PC-9 (cell line): ENCODE measurements around the gene EPHB2. TPM values are rescaled to one million over a fixed set of nuclear protein-coding genes. Genes with fewer than 3 reads are reported as not detected.

ENCODE experiments used
- BruUV-seq: library from RNA; stranded (reverse); fragments of 400-500 nt; replicated peaks from 2 replicates; lab custom pipeline; 2021; lab: Mats Ljungman, UMichigan
- CTCF ChIA-PET: fragments of 300-600 bp; sonication (Branson Sonifier 250); formaldehyde crosslinking; loops from one replicate; lab custom pipeline; 2022; ENCODE audit warnings: antibody characterized with exemption; lab: Charles Lee
- POLR2A ChIA-PET: fragments of 300-600 bp; sonication (Branson Sonifier 250); formaldehyde crosslinking; loops from one replicate; lab custom pipeline; 2022; ENCODE audit warnings: antibody characterized with exemption; ENCODE audit not compliant: unreplicated experiment; lab: Charles Lee
- DNase-seq, 2 experiments: peaks; one replicate each; pipeline versions ENCODE4 v3.0.0 to v3.0.0-alpha.2; 2015 to 2022; ENCODE audit warnings: mixed read lengths in 1 of 2
- H2AFZ ChIP-seq: fragments of 200-600 bp; sonication (generic); 2 replicates; pipeline ENCODE4 v1.8.1; 2017; ENCODE audit warnings: antibody characterized with exemption
- H3F3A ChIP-seq: fragments of 200-600 bp; sonication (generic); 2 replicates; pipeline ENCODE4 v1.8.1; 2017; ENCODE audit warnings: antibody characterized with exemption, mild to moderate bottlenecking, low read depth; ENCODE audit not compliant: insufficient read depth
- H3K27ac ChIP-seq: fragments of 200-600 bp; sonication (generic); 2 replicates; pipeline ENCODE4 v1.6.1; 2016; ENCODE audit warnings: mixed run types
- H3K27me3 ChIP-seq: fragments of 200-600 bp; sonication (generic); 2 replicates; pipeline ENCODE4 v1.6.1; 2016; ENCODE audit warnings: low read depth, mixed run types; ENCODE audit not compliant: insufficient read depth
- H3K36me3 ChIP-seq: fragments of 200-600 bp; sonication (generic); 2 replicates; pipeline ENCODE4 v1.6.1; 2016; ENCODE audit warnings: low read depth, mixed run types
- H3K4me1 ChIP-seq: fragments of 200-600 bp; sonication (generic); replicated peaks from 2 replicates; pipeline ENCODE4 v1.6.1; 2016; ENCODE audit warnings: mixed run types; ENCODE audit not compliant: insufficient read depth
- H3K4me2 ChIP-seq: fragments of 200-600 bp; sonication (generic); 2 replicates; pipeline ENCODE4 v1.6.1; 2017; ENCODE audit warnings: mixed run types
- H3K4me3 ChIP-seq: fragments of 200-600 bp; sonication (generic); 2 replicates; pipeline ENCODE4 v1.6.1; 2016; ENCODE audit warnings: mixed run types
- H3K79me2 ChIP-seq: fragments of 200-600 bp; sonication (generic); 2 replicates; pipeline ENCODE4 v1.6.1; 2017; ENCODE audit warnings: low read depth, mixed run types
- H3K9me2 ChIP-seq: fragments of 200-600 bp; sonication (generic); 2 replicates; pipeline ENCODE4 v1.8.1; 2017; ENCODE audit warnings: mild to moderate bottlenecking; ENCODE audit not compliant: insufficient read depth
- H3K9me3 ChIP-seq: fragments of 200-600 bp; sonication (generic); 2 replicates; pipeline ENCODE4 v1.8.1; 2016; ENCODE audit warnings: low read depth; ENCODE audit not compliant: insufficient read depth
- H4K20me1 ChIP-seq: fragments of 200-600 bp; sonication (generic); 2 replicates; pipeline ENCODE4 v1.8.1; 2017; ENCODE audit not compliant: insufficient read depth
- EZH2 ChIP-seq: fragments of 200-600 bp; sonication (generic); IDR thresholded peaks from 2 replicates; pipeline ENCODE4 v1.8.0; 2017; ENCODE audit warnings: antibody characterized with exemption, low read depth
- intact Hi-C: fragments of 100-400 bp; cut with micrococcal nuclease; formaldehyde crosslinking; loops from one replicate; pipeline ENCODE4 v1.10.0; 2022; ENCODE audit not compliant: unreplicated experiment
- total RNA-seq: library from RNA; stranded (reverse); gene quantifications from 2 replicates; pipeline ENCODE4 v1.2.3, GENCODE V29; 2021
- TF ChIP-seq, protein P1 (sequence below): fragments of 200-600 bp; sonication (generic); conservative IDR thresholded peaks from 2 replicates; pipeline ENCODE4 v1.6.1; 2017; ENCODE audit warnings: mixed run types, antibody characterized with exemption, mild to moderate bottlenecking, moderate library complexity

The EPHB2 gene
- total RNA-seq, 1 experiment from 2014 or later = 26.7 TPM

DNA sequence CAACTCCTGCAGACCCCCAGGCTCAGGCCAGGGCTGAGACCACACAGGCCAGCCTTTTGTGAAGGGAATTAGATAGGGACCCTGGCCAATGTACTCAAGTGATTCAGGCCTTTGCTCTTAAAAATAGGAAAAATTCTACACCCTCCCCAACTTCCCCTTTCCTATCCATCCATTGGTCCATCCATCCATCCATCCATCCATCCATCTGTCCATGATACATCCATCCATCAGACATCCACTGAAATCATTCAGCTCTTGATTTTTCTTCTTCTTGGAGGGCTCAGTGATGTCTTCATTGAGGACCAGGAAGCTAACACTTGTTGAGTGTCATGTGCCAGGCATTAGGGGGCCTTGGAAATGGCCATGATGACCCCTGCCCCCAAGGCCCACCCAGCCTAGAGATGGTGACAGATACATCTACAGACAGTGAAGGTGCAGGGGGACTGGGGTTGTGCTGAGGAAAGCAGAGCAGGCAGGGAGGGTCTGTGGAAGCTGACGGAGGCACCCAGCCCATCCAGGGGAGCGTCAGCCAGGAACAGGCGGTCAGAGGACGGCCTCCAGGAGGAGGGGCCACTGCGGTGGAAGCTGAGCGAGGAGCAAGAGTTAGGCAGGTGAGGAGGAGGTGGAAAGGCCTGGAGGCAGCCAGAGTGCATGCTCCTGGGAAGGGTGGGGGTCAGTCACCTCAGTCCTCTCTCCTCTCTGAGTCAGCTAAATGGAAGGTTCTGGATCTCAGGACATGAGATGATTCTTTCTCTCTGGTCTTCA lies 81.9 kb downstream of the EPHB2 start:
- Histone ChIP-seq H4K20me1 (no peaks in the 10 kb centered on the region), H3K36me3 (no peaks in the 10 kb centered on the region), H3K4me1 (no peaks in the 10 kb centered on the region), H2AFZ (no peak overlapping the region), H3K9me3 (no peaks in the 10 kb centered on the region), H3K9me2 (no peaks in the 10 kb centered on the region), H3K4me3 (no peak overlapping the region), H3K79me2 (no peaks in the 10 kb centered on the region), H3K27me3 (no peaks in the 10 kb centered on the region), H3F3A (no peaks in the 10 kb centered on the region), H3K4me2 (no peak overlapping the region), H3K27ac (no peak overlapping the region)
- TF ChIP-seq, protein P1, sequence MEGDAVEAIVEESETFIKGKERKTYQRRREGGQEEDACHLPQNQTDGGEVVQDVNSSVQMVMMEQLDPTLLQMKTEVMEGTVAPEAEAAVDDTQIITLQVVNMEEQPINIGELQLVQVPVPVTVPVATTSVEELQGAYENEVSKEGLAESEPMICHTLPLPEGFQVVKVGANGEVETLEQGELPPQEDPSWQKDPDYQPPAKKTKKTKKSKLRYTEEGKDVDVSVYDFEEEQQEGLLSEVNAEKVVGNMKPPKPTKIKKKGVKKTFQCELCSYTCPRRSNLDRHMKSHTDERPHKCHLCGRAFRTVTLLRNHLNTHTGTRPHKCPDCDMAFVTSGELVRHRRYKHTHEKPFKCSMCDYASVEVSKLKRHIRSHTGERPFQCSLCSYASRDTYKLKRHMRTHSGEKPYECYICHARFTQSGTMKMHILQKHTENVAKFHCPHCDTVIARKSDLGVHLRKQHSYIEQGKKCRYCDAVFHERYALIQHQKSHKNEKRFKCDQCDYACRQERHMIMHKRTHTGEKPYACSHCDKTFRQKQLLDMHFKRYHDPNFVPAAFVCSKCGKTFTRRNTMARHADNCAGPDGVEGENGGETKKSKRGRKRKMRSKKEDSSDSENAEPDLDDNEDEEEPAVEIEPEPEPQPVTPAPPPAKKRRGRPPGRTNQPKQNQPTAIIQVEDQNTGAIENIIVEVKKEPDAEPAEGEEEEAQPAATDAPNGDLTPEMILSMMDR = no peak
- no peak for TF ChIP-seq EZH2
- DNase-seq = no peak
- no TSS peak for BruUV-seq
- ChIA-PET POLR2A (no interaction called here), CTCF (no interaction called here)
- intact Hi-C loops = loop anchor here (5.0 kb wide), 1 partner anchor 70 kb away; no protein-coding TSS in a partner anchor

DNA sequence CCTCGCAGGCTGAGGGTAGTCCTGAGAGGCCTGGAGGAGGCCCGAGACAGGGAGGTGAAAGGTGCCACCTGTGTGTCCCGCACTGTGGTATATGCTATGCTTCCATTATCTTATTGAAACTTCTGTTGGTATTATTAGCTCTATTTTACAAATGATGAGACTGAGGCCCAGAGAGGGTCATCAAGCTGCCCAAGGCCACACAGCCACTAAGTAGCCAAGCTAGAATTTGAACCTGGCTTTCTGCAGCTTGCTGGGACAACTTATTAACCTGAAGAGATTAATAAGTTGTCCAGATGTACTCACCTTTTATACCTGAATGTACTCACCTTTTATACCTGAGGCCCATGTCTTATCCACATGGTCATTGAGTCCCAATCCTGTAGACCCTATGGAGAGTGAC lies 83.0 kb downstream of the EPHB2 start:
- no peaks in the 10 kb centered on the region for H3K27me3 ChIP-seq

DNA sequence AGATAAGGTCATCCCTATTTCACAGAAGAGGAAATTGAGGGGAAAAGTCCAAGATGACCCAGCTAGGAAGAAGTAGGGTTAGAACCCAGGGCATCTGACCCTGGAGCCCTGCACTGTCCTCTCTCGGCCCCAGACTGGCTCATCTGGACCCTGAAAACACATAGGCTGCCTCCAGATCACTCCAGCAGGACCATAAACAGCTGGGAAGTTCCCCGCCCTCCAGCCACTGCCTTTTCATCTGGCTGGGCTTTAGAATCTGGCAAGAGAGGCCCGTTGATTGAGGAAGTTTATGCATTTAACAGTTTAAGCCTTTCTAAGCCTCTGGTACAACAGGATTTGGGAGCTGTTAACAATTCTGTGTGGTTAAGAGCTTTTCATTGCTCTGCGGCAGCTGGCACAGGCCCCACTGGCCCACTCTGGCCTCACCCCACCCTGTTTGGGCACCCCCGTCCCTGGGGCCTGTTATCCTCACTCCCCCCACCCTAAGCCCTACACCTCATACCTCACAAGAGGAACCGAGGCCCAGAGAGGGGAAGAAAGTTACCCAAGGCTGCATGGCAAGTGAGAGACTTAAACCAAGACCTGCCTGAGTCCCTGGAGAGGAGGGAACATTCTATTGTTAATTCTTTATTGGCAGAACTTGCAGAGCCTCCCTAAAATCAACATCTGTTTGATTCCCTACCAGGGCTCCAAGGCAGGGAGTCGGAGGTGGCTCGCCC lies 84.2 kb downstream of the EPHB2 start:
- no TSS peak for BruUV-seq

More for the DNA sequence above, 83.0 kb downstream of the EPHB2 start:
- no peaks in the 10 kb centered on the region for H4K20me1 ChIP-seq
- H3K9me3 ChIP-seq = no peaks in the 10 kb centered on the region
- no peak overlapping the region for H3K4me3 ChIP-seq
- no peaks in the 10 kb centered on the region for H3F3A ChIP-seq
- ChIA-PET CTCF (no interaction called here), POLR2A (no interaction called here)
- DNase-seq = no peak
- no peak overlapping the region for H3K4me2 ChIP-seq
- no peak overlapping the region for H3K27ac ChIP-seq
- no peaks in the 10 kb centered on the region for H3K36me3 ChIP-seq
- no TSS peak for BruUV-seq
- no peaks in the 10 kb centered on the region for H3K4me1 ChIP-seq
- intact Hi-C loops = loop anchor here (5.0 kb wide), 1 partner anchor 69 kb away; no protein-coding TSS in a partner anchor
- H3K79me2 ChIP-seq = no peaks in the 10 kb centered on the region
- TF ChIP-seq EZH2 = no peak
- TF ChIP-seq, protein P1 = no peak
- H3K9me2 ChIP-seq = no peaks in the 10 kb centered on the region
- no peak overlapping the region for H2AFZ ChIP-seq

More for the DNA sequence above, 84.2 kb downstream of the EPHB2 start:
- Histone ChIP-seq H3K36me3 (no peaks in the 10 kb centered on the region), H3K4me1 (no peaks in the 10 kb centered on the region), H3K27me3 (no peaks in the 10 kb centered on the region), H3K9me3 (no peaks in the 10 kb centered on the region), H3K9me2 (no peaks in the 10 kb centered on the region), H4K20me1 (no peaks in the 10 kb centered on the region), H3K4me2 (no peak overlapping the region), H3K79me2 (no peaks in the 10 kb centered on the region), H3K27ac (no peak overlapping the region), H3F3A (no peaks in the 10 kb centered on the region), H2AFZ (no peak overlapping the region), H3K4me3 (no peak overlapping the region)
- ChIA-PET CTCF (interaction anchor here (0.6 kb wide), 2 partner anchors 13 to 40 kb away, joined by 3 to 5 read pairs; no protein-coding TSS in a partner anchor), POLR2A (no interaction called here)
- TF ChIP-seq EZH2 = no peak
- TF ChIP-seq, protein P1 = no peak
- no peak for DNase-seq
- intact Hi-C loops = loop anchor here (5.0 kb wide), 1 partner anchor 67 kb away; no protein-coding TSS in a partner anchor
